ENCODE data around the gene SLAMF7.

DNA sequence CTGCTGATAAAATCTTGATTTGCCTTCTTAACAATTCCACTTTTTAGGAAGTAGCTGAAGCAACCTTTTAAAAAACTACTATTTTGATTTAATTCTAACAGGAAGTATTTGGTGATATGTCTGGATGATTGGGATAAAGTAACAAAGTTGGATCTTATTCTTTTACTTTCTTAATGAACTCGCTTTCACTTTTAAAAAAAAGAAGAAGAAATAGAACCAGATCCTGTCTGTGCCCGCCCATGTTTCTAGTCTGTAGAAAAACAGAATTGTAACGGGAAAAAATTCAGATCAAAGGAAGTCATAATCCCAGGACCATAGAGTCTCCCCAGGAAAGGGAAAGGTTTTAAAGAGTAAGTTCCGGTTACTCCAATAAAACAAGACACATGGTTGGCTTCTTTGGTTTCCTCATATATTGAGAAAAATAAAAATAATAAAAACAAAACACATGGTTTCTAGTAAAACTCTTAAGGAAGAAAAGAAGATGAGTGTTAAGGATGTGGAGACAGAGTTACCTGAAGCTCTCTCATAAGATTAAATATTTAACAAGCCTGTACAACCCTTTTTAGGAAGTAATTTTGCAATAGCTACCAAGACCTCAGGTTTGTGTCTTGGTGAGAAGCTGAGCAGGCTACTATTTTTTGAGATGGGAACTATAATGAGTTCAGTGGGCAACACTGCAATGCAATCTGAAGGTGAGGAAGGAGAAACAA is 32.4 kb upstream of the SLAMF7 start:
- TF ChIP-seq SUZ12 (IDR thresholded peaks at IDR 0.05; ENCODE audit: extremely low read depth, insufficient read depth, insufficient read length) (no peak), YY1 (IDR thresholded peaks at IDR 0.05; ENCODE audit: insufficient read depth, insufficient read length) (no peak), ZNF274 (IDR thresholded peaks at IDR 0.05; ENCODE audit: low read depth, low read length) (no peak)

All from NT2/D1 (cell line).